Measurements from ENCODE around the gene KY.

DNA sequence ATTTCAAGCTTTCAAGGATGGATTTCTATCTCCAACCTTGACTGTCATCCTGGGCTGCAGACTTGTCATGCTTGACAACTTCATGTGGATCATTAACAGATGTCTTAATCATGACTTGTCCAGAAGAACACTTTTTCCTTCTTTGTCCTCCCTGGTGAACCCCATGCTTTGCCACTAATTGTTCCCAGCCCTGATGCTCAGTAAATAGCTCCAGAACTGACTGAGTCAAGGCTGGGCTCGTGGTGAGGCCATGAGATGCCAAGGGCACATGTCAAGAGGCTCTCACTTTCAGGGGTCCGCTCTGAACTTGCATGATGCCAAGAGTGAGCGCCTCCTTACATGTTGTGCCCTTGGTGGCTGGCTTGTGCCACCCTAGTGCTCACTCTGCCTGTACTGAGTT is 48.9 kb upstream of the KY start:
- no peak for TF ChIP-seq POLR2A (IDR thresholded peaks at IDR 0.05; ENCODE audit: low read depth)
- TF ChIP-seq, protein P1, sequence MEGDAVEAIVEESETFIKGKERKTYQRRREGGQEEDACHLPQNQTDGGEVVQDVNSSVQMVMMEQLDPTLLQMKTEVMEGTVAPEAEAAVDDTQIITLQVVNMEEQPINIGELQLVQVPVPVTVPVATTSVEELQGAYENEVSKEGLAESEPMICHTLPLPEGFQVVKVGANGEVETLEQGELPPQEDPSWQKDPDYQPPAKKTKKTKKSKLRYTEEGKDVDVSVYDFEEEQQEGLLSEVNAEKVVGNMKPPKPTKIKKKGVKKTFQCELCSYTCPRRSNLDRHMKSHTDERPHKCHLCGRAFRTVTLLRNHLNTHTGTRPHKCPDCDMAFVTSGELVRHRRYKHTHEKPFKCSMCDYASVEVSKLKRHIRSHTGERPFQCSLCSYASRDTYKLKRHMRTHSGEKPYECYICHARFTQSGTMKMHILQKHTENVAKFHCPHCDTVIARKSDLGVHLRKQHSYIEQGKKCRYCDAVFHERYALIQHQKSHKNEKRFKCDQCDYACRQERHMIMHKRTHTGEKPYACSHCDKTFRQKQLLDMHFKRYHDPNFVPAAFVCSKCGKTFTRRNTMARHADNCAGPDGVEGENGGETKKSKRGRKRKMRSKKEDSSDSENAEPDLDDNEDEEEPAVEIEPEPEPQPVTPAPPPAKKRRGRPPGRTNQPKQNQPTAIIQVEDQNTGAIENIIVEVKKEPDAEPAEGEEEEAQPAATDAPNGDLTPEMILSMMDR (IDR thresholded peaks at IDR 0.05), result no peak
- no peak for TF ChIP-seq POLR2AphosphoS5 (IDR thresholded peaks at IDR 0.05)
